ENCODE measurements around the gene SAMD4A.

SAMD4A gene

GRCh38 chr14:54805070-54805444 is 238.1 kb downstream of the SAMD4A start:
- DNase-seq (ENCODE audit: low spot score), result no peak

- DNase-seq (ENCODE audit: low spot score), result peak; percentile 83
Measured at GRCh38 chr14:54805445-54806322, 238.8 kb downstream of the SAMD4A start.

- DNase-seq (ENCODE audit: low spot score), result no peak
Measured at GRCh38 chr14:54806616-54807015, 239.7 kb downstream of the SAMD4A start.

DNA sequence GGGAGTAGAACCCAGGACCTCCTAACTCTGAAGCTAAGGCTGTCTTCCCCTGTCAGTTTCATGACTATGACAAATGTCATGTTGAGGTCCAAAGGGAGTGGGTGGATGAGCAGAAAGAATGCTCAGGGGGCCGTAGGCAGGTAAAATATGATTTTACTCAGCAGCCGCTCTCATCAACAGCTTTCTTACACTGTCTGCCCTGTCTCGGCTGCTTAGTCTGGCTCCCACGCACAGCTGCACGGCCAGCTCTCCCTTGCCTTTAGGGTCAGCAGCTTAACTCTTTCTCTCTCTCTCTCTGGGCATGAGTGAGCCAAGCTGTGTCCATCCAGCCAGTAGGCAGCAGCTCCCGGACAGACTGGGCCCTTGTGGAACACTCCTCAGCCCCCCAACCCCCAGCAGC is 240.5 kb downstream of the SAMD4A start:
- DNase-seq (ENCODE audit: low spot score), result no peak

GRCh38 chr14:54807881-54808280 is 241.0 kb downstream of the SAMD4A start:
- no peak for DNase-seq (ENCODE audit: low spot score)

- no peak for DNase-seq (ENCODE audit: low spot score)
Measured at GRCh38 chr14:54808326-54809161, 241.6 kb downstream of the SAMD4A start.

- DNase-seq (ENCODE audit: low spot score), result no peak
Measured at GRCh38 chr14:54809767-54810166, 242.8 kb downstream of the SAMD4A start.

GRCh38 chr14:54812617-54813016 is 245.7 kb downstream of the SAMD4A start:
- no peak for DNase-seq (ENCODE audit: low spot score)

- DNase-seq (ENCODE audit: low spot score), result no peak
Measured at GRCh38 chr14:54813081-54813480, 246.2 kb downstream of the SAMD4A start.

- no peak for DNase-seq (ENCODE audit: low spot score)
Measured at GRCh38 chr14:54814076-54814475, 247.1 kb downstream of the SAMD4A start.

GRCh38 chr14:54815016-54815415 is 248.1 kb downstream of the SAMD4A start:
- DNase-seq (ENCODE audit: low spot score), result no peak

GRCh38 chr14:54815515-54815914 is 248.6 kb downstream of the SAMD4A start:
- DNase-seq (ENCODE audit: low spot score), result no peak

DNA sequence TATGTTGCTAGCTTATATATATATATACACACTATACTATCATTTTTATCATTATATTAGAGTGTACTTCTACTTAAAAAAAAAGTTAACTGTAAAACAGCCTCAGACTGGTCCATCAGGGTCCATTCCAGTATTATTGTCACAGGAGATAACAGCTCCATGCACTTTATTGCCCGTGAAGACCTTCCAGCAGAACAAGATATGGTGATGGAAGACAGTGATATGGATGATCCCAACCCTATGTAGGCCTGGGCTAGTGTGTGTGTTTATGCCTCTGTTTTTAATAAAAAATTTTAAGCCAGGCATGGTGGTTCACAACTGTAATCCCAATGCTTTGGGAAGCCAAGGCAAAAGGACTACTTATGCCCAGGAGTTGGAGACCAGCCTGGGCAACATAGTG is 249.5 kb downstream of the SAMD4A start:
- DNase-seq (ENCODE audit: low spot score), result no peak

DNA sequence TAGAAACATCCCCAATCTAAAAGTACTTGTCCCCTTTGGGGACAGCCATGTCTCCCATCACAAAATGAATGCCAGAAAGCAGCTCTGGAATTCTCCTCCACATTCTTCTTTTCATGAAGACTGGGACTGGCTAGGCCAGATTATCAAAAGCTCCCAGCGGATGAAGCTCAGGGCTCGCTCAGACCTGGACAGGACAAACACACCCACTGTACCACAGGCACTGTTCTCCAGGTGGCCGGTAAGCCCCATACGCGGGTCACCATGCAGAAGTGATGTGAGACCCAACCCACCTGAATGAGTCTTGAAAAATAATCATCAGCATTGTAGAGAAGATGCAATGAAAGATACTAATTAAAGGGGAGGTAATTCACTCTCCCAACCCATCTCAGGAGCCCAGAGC is 250.6 kb downstream of the SAMD4A start:
- no peak for DNase-seq (ENCODE audit: low spot score)

- no peak for DNase-seq (ENCODE audit: low spot score)
Measured at GRCh38 chr14:54818201-54819133, 251.5 kb downstream of the SAMD4A start.

GRCh38 chr14:54822685-54823084 is 255.8 kb downstream of the SAMD4A start:
- DNase-seq (ENCODE audit: low spot score), result no peak

GRCh38 chr14:54823757-54824549 is 257.0 kb downstream of the SAMD4A start:
- no peak for DNase-seq (ENCODE audit: low spot score)

- DNase-seq (ENCODE audit: low spot score), result no peak
Measured at GRCh38 chr14:54828037-54828436, 261.1 kb downstream of the SAMD4A start.

DNA sequence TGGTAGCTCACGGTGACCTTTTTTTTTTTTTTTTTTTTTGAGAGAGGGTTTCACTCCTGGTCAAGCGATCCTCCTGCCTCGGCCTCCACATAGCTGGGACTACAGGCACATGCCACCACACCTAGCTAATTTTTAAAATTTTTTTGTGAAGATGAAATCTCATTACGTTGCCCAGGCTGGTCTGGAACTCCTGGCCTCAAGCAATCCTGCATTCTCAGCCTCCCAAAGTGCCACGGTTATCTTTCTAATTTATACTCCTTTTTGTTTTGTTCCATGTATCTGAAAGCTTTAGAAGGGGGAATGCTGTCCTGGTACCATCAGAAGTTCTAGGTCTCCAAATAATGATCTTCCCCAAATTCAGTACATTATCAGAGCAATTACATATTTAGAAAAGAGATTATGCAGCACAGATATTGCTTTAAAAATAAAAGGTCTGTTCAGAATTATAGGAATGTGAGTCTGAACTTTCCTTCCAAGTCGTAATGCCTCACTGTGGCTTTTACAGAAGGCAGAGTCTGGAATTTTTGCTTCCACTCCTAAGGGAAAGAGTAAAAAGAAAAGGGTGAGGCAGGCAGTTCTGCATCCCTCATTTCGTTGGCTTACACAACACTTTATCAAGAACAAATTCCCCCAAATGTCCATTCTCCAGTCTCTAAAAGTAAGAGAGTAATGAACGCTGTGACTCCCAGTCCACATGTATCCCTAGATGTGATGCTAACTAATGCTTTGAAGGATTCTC is 262.7 kb downstream of the SAMD4A start:
- DNase-seq (ENCODE audit: low spot score), result no peak

- no peak for DNase-seq (ENCODE audit: low spot score)
Measured at GRCh38 chr14:54830650-54831049, 263.7 kb downstream of the SAMD4A start.

GRCh38 chr14:54834081-54834480 is 267.2 kb downstream of the SAMD4A start:
- DNase-seq (ENCODE audit: low spot score), result no peak
